HG02623 (cell line): Measurements from ENCODE around the gene RBM8A.

Source experiments
- ATAC-seq: cut with Tn5 transposase; IDR thresholded peaks from one replicate; pipeline ENCODE4 v1.9.1; 2021; ENCODE audit warnings: moderate library complexity; ENCODE audit not compliant: unreplicated experiment

The RBM8A gene

DNA sequence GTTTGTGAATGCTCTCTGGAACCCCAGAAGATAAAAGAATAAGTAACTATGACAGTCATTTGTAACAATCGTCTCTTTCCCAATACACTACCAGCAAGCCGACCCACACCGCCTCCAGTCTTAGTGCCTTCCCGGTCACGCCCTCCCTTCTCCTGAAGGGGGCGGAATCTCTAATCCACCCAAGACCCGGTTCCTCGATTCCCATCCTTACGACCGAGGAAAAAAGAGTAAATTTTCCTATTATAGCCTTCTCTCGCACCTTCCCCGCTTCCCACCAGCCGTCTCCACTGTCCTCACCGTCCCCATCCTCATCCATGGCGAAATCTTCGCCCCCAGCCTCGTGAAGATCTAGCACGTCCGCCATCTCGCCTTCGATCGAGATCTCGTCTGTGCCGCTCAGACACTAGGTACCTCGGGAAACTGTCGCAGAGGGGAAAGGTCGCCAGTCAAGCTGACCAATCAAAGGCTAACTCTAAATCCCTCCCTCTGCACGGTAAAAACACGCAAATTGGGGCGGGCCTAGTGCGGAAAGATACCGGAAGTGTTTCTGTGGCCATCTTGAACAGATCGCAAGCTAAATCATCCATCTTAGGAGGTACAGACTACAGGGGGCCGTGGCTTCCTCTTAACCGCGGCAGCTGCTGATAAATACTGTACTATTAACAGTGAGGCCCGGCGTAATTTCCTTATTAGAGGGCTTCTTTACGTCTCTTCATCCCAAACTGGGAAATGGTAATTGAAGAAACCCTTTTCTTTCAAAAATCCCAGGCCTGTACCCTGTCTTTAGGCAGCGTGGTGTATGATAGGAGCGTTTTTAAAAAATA lies at the start of gene RBM8A:
Gene RBM8A (minus strand): TSS at position 422 of the 824 bp plus-strand sequence. CDS start 58 bp downstream, at position 364.
- ATAC-seq: peak; percentile 93

DNA sequence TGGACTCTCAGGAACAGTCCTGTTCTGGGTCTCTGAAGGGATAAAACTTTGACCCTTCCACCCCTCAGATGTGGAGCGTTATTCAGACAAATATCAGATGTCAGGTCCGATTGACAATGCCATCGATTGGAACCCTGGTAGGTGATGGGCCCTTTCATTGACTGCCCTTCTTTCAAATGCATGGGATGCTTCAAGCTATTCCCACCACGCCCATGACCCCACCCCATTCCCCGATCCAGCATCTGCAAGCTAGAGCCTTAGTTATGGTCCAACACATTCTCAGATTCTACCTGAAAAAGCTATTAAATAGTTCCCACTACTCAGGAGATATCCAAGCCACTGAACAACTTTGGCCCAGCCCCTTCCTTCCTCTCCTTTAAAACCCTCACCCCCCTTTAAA lies 49.7 kb upstream of the RBM8A start:
- ATAC-seq: no peak

DNA sequence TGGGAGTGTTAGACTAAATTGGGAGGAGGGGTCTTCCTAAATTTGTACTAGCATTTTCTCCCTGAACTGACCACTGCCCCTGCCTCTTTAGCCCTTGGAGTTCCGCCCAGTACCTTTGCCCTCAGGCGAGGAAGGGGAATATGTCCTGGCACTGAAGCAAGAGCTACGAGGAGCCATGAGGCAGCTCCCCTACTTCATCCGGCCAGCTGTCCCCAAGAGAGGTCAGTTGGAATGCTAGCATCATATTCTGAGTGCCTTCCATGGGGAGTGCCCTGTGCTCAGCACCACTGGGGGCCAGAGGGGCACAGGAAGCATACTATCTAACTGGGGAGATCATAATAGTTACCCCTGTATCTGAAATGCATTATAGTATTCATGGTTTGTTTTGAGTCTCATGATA lies 47.9 kb upstream of the RBM8A start:
- no peak for ATAC-seq

DNA sequence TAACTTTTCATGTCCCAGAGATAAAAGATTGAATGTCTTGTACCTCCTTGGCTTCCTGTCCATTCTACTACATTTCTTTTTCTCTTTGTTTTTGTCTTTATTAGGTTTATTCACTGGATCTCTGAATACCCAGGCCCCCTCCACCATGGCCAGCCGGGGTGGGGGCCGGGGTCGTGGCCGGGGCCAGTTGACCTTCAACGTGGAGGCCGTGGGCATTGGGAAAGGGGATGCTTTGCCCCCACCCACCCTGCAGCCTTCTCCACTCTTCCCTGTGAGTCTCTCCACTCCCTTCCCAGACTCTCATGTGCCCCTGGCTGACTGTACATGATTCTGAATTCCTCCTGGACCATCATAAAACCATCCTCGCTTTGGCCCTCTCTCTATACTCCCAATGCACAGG lies 47.4 kb upstream of the RBM8A start:
- ATAC-seq: no peak

DNA sequence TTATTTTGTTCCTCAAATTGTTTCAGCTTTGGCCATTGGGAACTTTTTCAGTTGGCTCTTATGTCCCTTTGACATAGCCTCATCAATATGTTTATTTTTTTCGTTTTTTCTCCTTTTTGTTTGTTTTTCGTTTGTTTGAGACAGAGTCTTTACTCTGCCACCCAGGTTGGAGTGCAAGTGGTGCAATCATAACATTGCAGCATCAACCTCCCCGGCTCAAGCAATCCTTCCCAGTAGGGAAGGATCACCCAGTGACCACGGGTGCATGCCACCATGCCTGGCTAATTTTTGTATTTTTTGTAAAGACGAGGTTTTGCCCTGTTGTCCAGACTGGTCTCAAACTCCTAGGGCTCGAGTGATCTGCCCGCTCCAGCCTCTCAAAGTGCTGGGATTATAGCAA lies 45.3 kb upstream of the RBM8A start:
- no peak for ATAC-seq

DNA sequence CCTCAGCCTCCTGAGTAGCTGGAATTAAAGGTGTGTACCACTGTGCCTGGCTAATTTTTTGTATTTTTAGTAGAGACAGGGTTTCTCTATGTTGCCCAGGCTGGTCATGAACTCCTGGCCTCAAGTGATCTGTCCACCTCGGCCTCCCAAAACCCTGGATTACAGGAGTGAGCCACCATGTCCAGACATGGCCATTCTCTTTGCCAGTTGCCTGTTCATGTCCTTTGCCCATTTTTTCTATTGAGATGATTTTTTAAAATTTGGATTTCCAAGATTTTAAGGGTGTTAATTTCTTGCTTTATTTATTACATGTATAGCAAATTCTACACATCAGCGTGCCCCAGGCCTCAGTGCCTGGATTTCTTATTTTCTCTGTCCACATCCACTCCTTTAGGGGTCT lies 40.0 kb upstream of the RBM8A start:
- no peak for ATAC-seq

DNA sequence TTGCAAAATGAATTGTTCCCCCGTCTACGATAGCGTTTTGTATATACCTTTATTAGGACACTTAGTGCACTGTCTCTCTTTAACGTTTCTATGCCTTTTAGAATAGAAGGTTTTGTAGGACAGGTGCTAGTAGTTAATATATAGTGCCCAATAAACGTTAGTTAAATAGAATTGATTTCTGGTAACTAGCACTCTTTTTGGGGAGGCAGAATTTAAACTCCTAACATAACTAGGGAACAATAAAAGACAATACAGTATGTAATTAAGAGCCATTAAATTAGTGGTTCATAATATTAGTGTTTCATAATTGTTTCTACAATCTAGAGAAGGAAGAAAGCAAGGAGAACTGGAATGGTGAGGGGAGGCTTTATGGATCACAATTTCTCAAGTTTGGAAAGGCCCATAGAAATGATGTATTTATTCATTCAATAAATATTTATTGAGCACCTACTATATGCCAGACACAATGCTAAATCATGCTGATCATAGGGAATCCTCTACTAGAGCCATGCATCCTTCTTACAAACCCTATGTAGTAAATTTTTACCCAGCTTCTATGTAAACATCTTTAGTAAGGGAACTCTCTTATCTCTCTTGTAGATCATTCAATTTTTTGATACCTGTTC lies 37.9 kb upstream of the RBM8A start:
- no peak for ATAC-seq

DNA sequence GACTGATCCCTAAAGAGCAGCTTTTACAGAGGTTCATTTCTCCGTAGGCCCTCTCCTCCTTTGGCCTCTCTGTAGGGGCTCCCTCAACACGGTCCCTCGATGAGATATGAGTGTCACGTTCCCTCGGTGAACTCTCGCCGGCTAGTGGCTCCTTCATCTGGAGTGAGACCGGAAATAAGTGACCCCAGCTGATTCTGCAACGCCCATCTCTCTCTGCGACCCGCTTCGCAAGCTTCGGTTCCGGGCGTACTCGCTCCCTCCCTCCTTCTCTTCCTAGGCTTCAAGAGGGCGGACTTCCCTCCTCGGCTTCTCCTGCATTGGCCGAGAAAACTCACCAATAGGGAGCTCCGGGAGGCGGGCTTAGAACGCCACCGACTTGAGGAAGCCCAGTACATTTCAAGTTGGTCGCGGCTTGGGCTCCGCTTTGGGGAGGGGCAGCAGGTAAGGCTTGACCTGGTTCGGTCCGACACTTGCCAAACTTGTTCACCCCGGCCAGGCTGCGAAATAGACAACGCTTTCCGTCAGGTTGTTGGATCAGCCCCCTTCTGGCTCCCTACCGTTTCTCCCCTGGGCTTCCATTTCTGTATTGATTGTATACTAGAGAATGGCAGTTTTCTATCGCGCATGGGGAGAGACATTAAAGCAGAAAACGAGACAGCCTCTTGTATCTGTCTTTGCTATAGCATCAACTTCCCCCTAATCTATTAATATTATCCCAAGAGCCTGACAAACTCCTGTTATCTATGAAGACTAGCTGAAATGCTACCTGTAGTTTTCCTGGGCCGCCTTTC lies 37.2 kb upstream of the RBM8A start, which contains the start of the genes ANKRD34A and POLR3GL:
Gene ANKRD34A (minus strand): TSS at position 248 of the 791 bp plus-strand sequence. CDS start 2,816 bp downstream, outside the sequence.
Gene POLR3GL (plus strand): TSS at position 363 of the 791 bp plus-strand sequence. CDS start 10,176 bp downstream, outside the sequence.
- peak; percentile 92 for ATAC-seq

DNA sequence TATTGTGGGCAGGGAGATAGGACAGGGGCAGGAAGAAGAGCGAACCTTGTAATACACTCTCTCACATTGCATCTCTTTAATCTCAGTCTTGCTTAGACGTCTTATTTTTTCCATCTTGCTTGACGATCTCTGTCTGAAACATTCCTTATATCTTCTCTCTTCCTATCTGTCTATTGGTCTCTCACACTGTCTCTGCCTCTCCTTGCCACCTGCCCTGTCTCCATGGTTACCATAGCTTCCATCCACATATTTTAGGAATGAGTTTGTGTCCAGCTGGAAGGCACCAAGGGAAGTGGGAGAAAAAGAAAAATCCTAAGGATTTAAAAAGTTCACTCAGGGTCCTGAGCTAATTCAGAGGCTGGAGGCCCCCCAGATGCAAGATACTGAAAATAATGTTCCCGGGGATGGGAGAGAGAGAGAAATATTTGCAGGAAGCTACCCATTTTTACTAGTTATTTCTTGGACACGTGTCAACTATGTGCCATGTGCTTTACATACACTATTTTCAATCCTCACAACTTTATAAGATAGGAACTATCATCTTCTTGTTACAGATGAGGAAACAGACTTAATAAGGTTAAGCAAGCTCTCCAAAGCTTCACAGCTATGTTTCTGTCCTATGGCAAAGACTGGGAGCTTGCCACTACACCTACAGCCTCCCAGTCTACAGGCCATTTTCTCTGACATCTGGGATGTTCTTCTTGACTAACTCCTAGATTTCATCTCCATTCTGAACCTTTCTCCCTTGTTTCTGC lies 36.2 kb upstream of the RBM8A start:
- ATAC-seq: no peak

DNA sequence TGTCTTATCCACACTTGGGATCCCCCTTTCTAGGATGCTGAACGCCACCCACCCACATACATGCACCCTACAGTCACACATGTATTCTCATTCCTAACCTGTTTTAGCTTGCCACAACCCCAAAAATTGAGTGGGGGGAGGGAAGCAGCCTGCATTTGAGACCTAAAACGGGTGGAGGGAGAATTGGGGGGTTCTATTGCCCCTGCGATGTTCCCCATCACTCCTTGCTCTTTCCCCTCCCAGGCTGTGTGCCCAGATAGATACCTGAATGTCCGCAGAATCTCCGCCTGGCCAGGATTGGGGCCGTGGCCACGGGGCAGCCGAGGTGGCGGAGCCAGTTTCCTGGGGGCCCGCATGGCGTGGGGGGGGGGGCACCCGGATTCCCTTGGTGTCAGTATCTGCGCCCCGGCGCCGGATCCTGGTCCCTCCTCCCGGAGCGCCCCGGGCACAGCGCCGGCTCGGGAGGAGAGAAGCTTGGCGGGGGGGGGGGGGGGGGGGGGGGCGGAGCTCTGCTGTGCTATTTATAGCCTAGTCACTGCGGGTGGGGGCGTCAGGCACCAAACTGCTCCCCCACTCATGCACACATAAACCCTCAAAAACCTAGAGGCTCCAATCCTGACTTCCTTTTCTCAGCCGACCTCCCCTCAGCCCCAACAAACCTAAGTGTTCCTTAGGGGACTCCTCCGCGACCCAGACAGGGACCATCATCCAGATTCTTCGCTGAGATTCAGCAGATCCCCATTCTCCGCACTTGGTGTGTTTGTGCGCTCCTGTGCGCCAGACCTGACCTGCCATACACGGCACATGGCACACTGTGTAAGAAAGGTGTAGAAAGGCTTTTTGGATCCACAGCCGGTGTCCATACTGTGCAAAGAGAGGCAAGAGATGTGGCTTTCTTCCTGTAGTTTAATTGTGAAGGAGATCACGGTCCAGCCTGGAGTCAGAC lies 35.1 kb upstream of the RBM8A start:
- no peak for ATAC-seq

DNA sequence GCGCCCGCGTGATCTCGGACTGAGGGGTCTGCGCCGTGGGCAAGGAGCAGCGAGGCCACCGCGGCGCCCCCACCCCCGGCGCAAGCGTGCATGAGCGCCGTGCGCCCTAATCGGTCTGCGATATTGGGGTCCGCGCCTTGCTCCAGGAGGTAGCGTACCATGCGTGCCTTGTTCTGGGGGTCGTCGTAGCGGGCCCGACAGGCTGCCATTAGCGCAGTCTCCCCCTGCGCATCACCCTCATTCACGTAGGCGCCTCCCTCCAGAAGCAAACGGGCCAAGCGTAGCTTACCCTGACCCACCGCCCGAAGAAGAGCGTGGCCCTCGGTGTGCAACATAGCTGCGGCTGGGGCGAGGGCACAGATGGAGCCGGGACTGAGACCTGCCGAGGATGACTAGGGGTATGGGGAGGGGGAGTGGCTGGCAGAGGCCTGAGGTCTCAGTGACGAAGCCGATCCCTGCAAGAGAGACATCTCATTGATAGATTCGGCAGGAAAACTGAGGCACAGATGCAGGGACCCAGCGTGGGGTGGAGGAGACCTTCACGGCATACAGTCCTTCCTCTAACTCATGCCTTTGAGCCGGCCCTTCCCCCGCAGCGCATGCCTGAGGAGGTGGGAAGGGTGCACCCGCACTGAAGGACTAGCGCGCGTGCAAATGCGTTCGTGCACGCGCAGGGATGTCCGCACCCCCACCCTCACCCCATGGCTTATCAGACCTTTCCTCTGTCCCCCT lies 34.3 kb upstream of the RBM8A start:
- ATAC-seq: no peak

DNA sequence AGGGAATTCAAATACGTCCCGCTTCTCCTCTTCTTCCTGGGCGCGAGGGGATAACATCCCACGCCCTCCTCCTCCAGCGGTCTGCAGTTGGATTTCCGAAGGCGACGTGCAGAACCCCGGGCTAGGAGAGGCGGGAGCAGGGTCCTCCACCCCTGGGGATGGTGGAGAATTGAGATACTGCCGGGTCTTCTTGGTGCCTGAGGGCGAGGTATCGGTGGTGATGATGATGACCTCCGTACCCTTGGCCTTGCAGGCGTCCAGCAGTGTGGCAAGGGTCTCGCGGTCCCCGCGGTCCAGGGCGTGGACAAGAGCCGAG lies 33.8 kb upstream of the RBM8A start:
- ATAC-seq: no peak

DNA sequence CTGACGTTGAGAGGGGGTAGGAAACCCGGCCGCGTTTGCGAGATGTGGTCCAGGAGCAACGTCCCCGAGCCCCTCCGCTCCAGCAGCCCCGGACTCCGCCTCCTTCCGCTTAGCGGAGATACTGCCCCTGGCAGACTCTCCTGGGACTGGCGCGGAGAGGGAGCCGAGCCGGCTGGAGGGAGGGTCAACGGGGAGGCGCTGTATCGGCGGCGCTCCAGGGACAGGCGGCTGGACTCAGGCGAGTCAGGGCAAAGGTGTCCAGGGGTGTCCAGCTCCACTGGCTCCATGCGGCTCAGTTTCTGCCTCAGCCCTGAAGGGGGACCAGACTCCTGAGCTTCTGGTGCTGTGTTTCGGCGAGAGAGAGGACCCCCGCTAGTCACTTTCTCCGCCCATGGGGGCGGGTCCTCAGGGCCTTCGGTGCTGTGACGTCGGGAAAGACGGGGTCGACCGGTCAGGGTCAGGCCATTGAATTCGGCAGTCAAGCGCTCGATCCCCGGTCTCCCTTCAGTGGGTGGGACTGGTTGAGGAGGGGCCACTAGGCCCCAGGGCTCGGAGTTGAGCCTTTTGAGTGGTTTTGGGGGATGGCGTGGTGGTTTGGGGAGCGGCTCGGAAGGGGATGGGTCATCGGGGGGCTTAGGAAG lies 33.3 kb upstream of the RBM8A start:
- no peak for ATAC-seq

DNA sequence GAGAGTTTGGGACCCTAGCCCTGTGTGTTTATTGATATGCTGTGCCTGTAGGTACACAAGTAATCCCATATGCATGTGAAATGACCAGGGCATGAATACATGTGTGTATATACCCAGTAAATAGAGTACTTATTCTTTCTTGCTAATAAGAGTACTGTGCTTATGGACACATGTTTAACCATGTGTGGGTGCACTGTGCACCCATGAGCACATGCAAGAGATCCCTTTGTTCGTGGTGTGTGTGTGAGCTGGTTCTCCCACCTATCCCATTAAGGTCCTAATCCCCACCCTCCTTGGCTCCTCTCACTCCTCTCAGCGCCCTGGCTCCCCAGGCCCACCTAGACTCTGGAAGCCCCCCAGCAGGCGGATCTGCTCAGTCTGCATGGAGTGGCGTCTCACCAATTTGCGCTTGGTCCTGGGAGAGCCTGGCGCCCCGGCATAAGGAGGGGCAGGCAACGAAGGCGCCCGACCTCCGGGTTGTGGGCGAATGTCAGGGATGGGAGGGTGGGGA lies 32.7 kb upstream of the RBM8A start:
- ATAC-seq: no peak

DNA sequence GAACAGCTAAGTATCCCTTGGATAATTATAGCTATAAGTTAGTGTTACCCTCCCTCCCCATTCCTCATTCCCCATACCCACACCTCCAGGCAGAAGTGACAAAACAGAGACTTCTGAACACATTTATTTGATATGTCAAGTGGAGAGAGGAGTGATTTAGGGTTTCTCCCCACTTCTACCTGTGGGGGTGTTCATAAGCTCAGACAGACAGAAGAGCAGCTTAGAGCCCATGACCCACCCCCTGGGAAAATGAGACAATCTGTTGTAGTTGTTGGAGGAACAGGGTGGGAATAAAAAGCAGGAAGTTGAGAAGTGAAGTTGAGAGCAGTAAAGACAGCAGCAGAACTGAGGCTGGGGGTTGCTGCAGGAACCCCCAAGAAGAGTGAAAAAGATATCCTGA lies 32.0 kb upstream of the RBM8A start:
- no peak for ATAC-seq

DNA sequence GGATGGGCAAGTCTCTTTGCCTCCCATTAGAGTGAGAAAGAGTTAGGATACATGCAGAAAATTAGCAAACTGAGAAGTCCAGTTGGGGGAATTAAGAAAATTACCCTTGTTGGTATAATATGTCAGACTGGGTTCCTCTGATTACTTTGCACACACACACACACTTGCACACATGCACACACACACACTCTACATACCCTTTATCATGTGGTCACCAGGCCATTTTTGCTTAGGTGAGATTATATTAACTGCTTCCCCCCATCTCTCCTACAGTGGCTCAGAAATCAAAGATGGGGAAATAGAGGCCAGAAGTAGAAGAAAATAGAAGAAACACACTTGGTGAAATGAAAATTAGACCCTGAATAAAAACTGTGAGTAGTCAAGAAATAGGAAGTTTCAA lies 31.4 kb upstream of the RBM8A start:
- ATAC-seq: no peak

DNA sequence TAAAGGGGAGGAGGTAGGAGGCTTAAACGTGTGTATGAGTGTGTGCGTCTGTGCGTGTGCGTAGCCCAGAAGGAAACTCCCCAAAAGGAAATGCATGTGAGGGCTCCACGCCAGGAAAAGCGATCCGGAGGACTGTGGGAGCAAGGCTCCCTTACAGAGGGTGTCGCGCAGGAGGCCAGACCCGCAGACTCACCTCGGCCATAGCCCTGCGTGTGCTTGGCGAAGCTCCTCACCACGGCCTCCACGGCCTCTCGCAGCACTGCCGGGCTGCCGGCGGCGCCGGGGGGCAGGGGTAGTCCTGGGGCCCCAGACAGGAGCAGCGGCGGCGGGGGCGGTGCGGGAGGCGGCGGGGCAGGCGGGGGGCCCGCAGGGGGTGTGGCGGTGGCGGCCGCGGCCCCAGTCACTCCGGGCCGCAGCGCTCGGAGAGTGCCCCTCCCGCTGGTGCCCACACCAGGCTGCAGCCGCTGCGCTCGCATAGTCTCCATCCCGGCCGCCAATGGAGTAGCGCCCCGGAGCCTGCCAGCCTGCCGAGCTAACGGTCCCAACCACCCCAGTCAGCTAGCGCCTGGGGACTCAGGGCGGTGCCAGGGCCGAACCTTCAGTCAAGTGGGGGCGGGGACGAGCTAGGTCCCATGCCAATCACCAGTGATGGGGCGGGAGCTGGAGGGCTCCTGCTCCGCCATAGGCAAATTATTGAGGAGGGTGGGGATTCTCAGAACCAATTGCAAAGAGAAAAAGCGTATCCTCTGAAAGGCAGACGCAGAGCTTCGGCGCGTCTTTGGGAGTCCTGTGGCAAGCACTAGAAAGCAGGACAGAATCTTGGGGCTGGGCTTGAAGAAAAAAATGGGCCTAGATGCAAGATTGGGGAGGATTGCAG lies 30.4 kb upstream of the RBM8A start, which contains the start of gene LIX1L:
Gene LIX1L (minus strand): TSS at position 575 of the 877 bp plus-strand sequence. CDS start 90 bp downstream, at position 485.
- ATAC-seq: peak; percentile 85
